Inflammatory macrophage treated with lipopolysaccharide for 4 hours (primary cell): ENCODE data around the gene SNRPA1.

Source experiments
- DNase-seq: peaks from one replicate; pipeline ENCODE4 v3.0.0-alpha.2; 2020

Gene SNRPA1

GRCh38 chr15:101233651-101234280, 61.3 kb downstream of the SNRPA1 start:
- DNase-seq = no peak

GRCh38 chr15:101232677-101233076, 62.4 kb downstream of the SNRPA1 start:
- DNase-seq = no peak
